ENCODE data around the gene DAP.

DNA sequence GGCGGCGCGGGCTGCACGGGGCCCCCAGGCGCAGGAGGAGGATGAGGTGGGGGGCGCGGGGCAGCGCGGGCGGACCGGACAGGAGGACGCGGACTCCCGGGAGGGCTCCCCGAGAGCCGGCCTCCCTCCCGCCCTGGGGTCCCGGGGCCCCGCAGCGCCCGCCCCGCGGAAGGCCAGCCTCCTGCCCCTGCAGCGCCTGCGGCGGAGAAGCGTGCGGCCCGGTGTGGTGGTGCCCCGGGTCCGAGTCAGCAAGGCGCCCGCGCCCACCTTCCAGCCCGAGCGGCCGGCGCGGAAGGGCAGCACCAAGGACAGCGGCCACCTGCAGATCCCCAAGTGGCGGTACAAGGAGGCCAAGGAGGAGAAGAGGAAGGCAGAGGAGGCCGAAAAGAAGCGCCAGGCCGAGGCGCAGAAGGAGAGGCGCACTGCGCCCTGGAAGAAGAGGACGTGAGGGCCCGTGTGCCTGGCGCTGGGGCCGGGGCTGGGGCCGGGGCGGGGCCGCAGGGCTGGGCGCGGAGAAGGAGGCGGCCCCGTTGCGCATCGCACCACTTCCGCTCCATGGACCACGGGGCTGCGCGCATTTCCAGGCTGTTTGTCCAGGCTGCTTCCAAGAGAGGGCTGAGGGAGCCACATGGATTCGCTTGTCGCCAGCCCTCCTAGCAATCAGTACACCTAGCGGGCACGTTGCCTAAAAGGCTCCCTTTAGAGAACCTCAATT lies 111.2 kb downstream of the DAP start:
- TF ChIP-seq, protein P1, sequence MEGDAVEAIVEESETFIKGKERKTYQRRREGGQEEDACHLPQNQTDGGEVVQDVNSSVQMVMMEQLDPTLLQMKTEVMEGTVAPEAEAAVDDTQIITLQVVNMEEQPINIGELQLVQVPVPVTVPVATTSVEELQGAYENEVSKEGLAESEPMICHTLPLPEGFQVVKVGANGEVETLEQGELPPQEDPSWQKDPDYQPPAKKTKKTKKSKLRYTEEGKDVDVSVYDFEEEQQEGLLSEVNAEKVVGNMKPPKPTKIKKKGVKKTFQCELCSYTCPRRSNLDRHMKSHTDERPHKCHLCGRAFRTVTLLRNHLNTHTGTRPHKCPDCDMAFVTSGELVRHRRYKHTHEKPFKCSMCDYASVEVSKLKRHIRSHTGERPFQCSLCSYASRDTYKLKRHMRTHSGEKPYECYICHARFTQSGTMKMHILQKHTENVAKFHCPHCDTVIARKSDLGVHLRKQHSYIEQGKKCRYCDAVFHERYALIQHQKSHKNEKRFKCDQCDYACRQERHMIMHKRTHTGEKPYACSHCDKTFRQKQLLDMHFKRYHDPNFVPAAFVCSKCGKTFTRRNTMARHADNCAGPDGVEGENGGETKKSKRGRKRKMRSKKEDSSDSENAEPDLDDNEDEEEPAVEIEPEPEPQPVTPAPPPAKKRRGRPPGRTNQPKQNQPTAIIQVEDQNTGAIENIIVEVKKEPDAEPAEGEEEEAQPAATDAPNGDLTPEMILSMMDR (IDR thresholded peaks at IDR 0.05), result no peak
- no peak for TF ChIP-seq POLR2A (IDR thresholded peaks at IDR 0.05)

All from Peyer's patch (tissue), 4 donors.